Left cardiac atrium (tissue), 4 donors: Measurements from ENCODE around the gene SLC16A12. TPM values are rescaled to one million over a fixed set of nuclear protein-coding genes. Genes with fewer than 3 reads are reported as not detected.
"Not testable (repeated sequence)": the region's sequence is repeated elsewhere in the genome, so short reads cannot be mapped to it uniquely, and the experiment has no call there.

Experiments
- ATAC-seq, 2 donors: fragments of 200-7000 bp; cut with Tn5 transposase; one replicate each; pipeline ENCODE4 v1.9.1; 2020; ENCODE audit warnings: mild to moderate bottlenecking in 2 of 2, moderate library complexity in 2 of 2
- DNase-seq: peaks from one replicate; pipeline ENCODE4 v3.0.0-alpha.2; 2020
- intact Hi-C, 2 donors: fragments of 100-400 bp; cut with DNase I; formaldehyde crosslinking; loops; one replicate each; pipeline versions ENCODE4 v1.14.1 to v1.15.1; 2022 to 2023
- total RNA-seq, 2 donors: library from RNA; stranded (reverse); fragmentation: NEBNext Ultra II Directional; extraction: Animal tissue kit (Norgen Biotek cat#: 25700); gene quantifications; one replicate each; pipeline ENCODE4 v1.2.1, GENCODE V29; 2021
- donor health status: DM: no; HTN: yes; CAD: no.
- donor health status: DM: no; HTN: yes; CAD: no; lungs with severe emphysema.
- donor health status: DM: yes; HTN: yes; CAD: no.
- donor health status: Dilated cardiomyopathy.

SLC16A12 gene
- total RNA-seq, 2 donors from 2014 or later, result 2.3 to 6.2 TPM

GRCh38 chr10:89452193-89452592 lies 83.2 kb downstream of the SLC16A12 start:
- DNase-seq (no peak), ATAC-seq (no peak)
- intact Hi-C loops, result no loop called here

GRCh38 chr10:89450901-89451300 lies 84.5 kb downstream of the SLC16A12 start:
- ATAC-seq, result no peak
- no peak for DNase-seq
- intact Hi-C loops, result no loop called here

GRCh38 chr10:89444819-89445218 lies 90.6 kb downstream of the SLC16A12 start:
- intact Hi-C loops, result not testable (repeated sequence)

GRCh38 chr10:89442289-89442688 lies 93.1 kb downstream of the SLC16A12 start:
- DNase-seq (no peak), ATAC-seq (no peak)
- intact Hi-C loops, result no loop called here

More at GRCh38 chr10:89444819-89445218, 90.6 kb downstream of the SLC16A12 start:
- not testable (repeated sequence) for ATAC-seq, DNase-seq

GRCh38 chr10:89440226-89441009 lies 95.0 kb downstream of the SLC16A12 start:
- DNase-seq (peak; percentile 52), ATAC-seq (peak; percentile 85 to 90)
- intact Hi-C loops, result no loop called here

- intact Hi-C loops, result no loop called here
- ATAC-seq, result no peak
Measured at GRCh38 chr10:89438525-89438924, 96.9 kb downstream of the SLC16A12 start.

GRCh38 chr10:89431977-89432376 lies 103.4 kb downstream of the SLC16A12 start:
- ATAC-seq (peak in 1 of 2 donors; percentile 36), DNase-seq (no peak)
- intact Hi-C loops, result no loop called here

More at GRCh38 chr10:89438525-89438924, 96.9 kb downstream of the SLC16A12 start:
- no peak for DNase-seq

GRCh38 chr10:89428877-89429276 lies 106.5 kb downstream of the SLC16A12 start:
- DNase-seq (no peak), ATAC-seq (peak; percentile 52 to 75)
- intact Hi-C loops, result loop anchor here (5.0 to 10.0 kb wide), 3 partner anchors 38 to 266 kb away; no protein-coding TSS in a partner anchor

- DNase-seq (no peak), ATAC-seq (peak in 1 of 2 donors; percentile 28)
- intact Hi-C loops, result loop anchor here (2.0 to 10.0 kb wide), 5 partner anchors 40 to 267 kb away; no protein-coding TSS in a partner anchor
Measured at GRCh38 chr10:89427629-89428028, 107.8 kb downstream of the SLC16A12 start.

- ATAC-seq (peak; percentile 71 to 75), DNase-seq (no peak)
- intact Hi-C loops, result loop anchor here (2.0 to 10.0 kb wide), 5 partner anchors 41 to 268 kb away; no protein-coding TSS in a partner anchor
Measured at GRCh38 chr10:89426230-89426868, 109.0 kb downstream of the SLC16A12 start.

GRCh38 chr10:89425000-89425399 lies 110.4 kb downstream of the SLC16A12 start:
- intact Hi-C loops, result loop anchor here (5.0 to 10.0 kb wide), 3 partner anchors 42 to 270 kb away; no protein-coding TSS in a partner anchor
- no peak for ATAC-seq
- DNase-seq, result no peak

GRCh38 chr10:89421018-89421476 lies 114.3 kb downstream of the SLC16A12 start:
- DNase-seq, result no peak
- ATAC-seq, result peak in 1 of 2 donors; percentile 57
- intact Hi-C loops, result loop anchor here in 1 of 2 donors (10.0 kb wide), 1 partner anchor 274 kb away; no protein-coding TSS in a partner anchor

GRCh38 chr10:89419548-89419947 lies 115.8 kb downstream of the SLC16A12 start:
- DNase-seq (no peak), ATAC-seq (no peak)
- intact Hi-C loops, result no loop called here

- intact Hi-C loops, result no loop called here
- ATAC-seq, result no peak
- no peak for DNase-seq
Measured at GRCh38 chr10:89416465-89416864, 118.9 kb downstream of the SLC16A12 start.

GRCh38 chr10:89414879-89415821 lies 120.2 kb downstream of the SLC16A12 start:
- DNase-seq (peak; percentile 63), ATAC-seq (peak; percentile 74 to 87)
- intact Hi-C loops, result no loop called here

GRCh38 chr10:89414146-89414878 lies 121.1 kb downstream of the SLC16A12 start, which contains the start of gene IFIT5:
IFIT5 (plus strand) TSS chr10:89414568; CDS start chr10:89414799, 231 bp downstream.
- ATAC-seq, result peak; percentile 95 to 96
- DNase-seq, result peak; percentile 79
- intact Hi-C loops, result no loop called here

- ATAC-seq (no peak), DNase-seq (no peak)
- intact Hi-C loops, result no loop called here
Measured at GRCh38 chr10:89413398-89413912, 121.9 kb downstream of the SLC16A12 start.

- ATAC-seq, intact Hi-C loops, DNase-seq: not testable (repeated sequence)
Measured at GRCh38 chr10:89412276-89412675, 123.1 kb downstream of the SLC16A12 start.
